Measurements from ENCODE around the gene MYOT. TPM values are rescaled to one million over a fixed set of nuclear protein-coding genes. Genes with fewer than 3 reads are reported as not detected.

MYOT gene
- total RNA-seq, 1 experiment from 2014 or later: not detected

- TF ChIP-seq EZH2 (IDR thresholded peaks at IDR 0.05; ENCODE audit: borderline replicate concordance, low read depth, low read length, poor library complexity, severe bottlenecking) (no peak), CTCF (conservative IDR thresholded peaks at IDR 0.05; ENCODE audit: low read depth, low read length) (no peak)
- Histone ChIP-seq H3K27ac (ENCODE audit: low read depth, low read length, poor library complexity, severe bottlenecking) (no peak overlapping the region), H3K4me3 (ENCODE audit: low read depth, low read length, poor library complexity, severe bottlenecking) (no peak overlapping the region), H3K4me1 (ENCODE audit: insufficient read depth, low read length, poor library complexity, severe bottlenecking) (no peaks in the 10 kb centered on the region), H3K36me3 (ENCODE audit: insufficient read depth, low read length, poor library complexity, severe bottlenecking) (no peaks in the 10 kb centered on the region), H3K9me3 (ENCODE audit: low read depth, low read length, poor library complexity, severe bottlenecking) (no peaks in the 10 kb centered on the region), H3K27me3 (replicated peaks; ENCODE audit: insufficient read depth, low read depth, low read length, poor library complexity) (no peaks in the 10 kb centered on the region)
- no peak for DNase-seq (ENCODE audit: low spot score)
- ChIA-PET CTCF (interaction anchor here (1.0 kb wide), 1 partner anchor 9 kb away, joined by 3 read pairs; no protein-coding TSS in a partner anchor), POLR2A (ENCODE audit: low non-redundant PET) (no interaction called here)
- no TSS peak for BruUV-seq (replicated peaks)
- intact Hi-C loops (cut with micrococcal nuclease; ENCODE audit: unreplicated experiment): no loop called here
Observed at GRCh38 chr5:137828180-137828579, 39.5 kb upstream of the MYOT start.

- Histone ChIP-seq H3K36me3 (ENCODE audit: insufficient read depth, low read length, poor library complexity, severe bottlenecking) (no peaks in the 10 kb centered on the region), H3K4me1 (ENCODE audit: insufficient read depth, low read length, poor library complexity, severe bottlenecking) (no peaks in the 10 kb centered on the region), H3K9me3 (ENCODE audit: low read depth, low read length, poor library complexity, severe bottlenecking) (no peaks in the 10 kb centered on the region), H3K27ac (ENCODE audit: low read depth, low read length, poor library complexity, severe bottlenecking) (no peak overlapping the region), H3K4me3 (ENCODE audit: low read depth, low read length, poor library complexity, severe bottlenecking) (no peak overlapping the region), H3K27me3 (replicated peaks; ENCODE audit: insufficient read depth, low read depth, low read length, poor library complexity) (no peaks in the 10 kb centered on the region)
- TF ChIP-seq EZH2 (IDR thresholded peaks at IDR 0.05; ENCODE audit: borderline replicate concordance, low read depth, low read length, poor library complexity, severe bottlenecking) (no peak), CTCF (conservative IDR thresholded peaks at IDR 0.05; ENCODE audit: low read depth, low read length) (no peak)
- no peak for DNase-seq (ENCODE audit: low spot score)
- CTCF ChIA-PET: interaction anchor here (1.0 kb wide), 1 partner anchor 9 kb away, joined by 3 read pairs; no protein-coding TSS in a partner anchor
- BruUV-seq (replicated peaks): no TSS peak
- POLR2A ChIA-PET (ENCODE audit: low non-redundant PET): no interaction called here
- intact Hi-C loops (cut with micrococcal nuclease; ENCODE audit: unreplicated experiment): no loop called here
Observed at GRCh38 chr5:137828664-137829063, 39.0 kb upstream of the MYOT start.

DNA sequence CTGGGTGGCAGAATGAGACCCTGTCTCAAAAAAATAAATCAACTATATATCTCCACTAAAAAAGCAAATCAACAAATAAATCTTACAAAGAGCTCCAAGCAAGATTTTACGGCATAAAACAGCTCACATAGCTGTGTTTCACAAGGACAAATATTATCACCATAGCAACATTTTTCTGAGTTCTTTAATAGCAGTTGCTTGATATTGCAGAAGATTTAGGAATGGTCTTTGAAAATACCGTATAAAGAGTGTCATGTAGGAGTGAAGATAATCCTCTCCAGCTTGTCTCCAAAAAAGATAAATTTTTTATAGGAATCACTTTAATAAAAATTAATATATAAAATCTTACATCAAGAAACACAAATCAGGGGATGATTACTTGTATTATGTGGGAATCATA is 36.6 kb upstream of the MYOT start:
- TF ChIP-seq CTCF (conservative IDR thresholded peaks at IDR 0.05; ENCODE audit: low read depth, low read length) (no peak), EZH2 (IDR thresholded peaks at IDR 0.05; ENCODE audit: borderline replicate concordance, low read depth, low read length, poor library complexity, severe bottlenecking) (no peak)
- Histone ChIP-seq H3K4me3 (ENCODE audit: low read depth, low read length, poor library complexity, severe bottlenecking) (no peak overlapping the region), H3K36me3 (ENCODE audit: insufficient read depth, low read length, poor library complexity, severe bottlenecking) (no peaks in the 10 kb centered on the region), H3K9me3 (ENCODE audit: low read depth, low read length, poor library complexity, severe bottlenecking) (no peaks in the 10 kb centered on the region), H3K27me3 (replicated peaks; ENCODE audit: insufficient read depth, low read depth, low read length, poor library complexity) (no peaks in the 10 kb centered on the region), H3K27ac (ENCODE audit: low read depth, low read length, poor library complexity, severe bottlenecking) (no peak overlapping the region), H3K4me1 (ENCODE audit: insufficient read depth, low read length, poor library complexity, severe bottlenecking) (no peaks in the 10 kb centered on the region)
- DNase-seq (ENCODE audit: low spot score): no peak
- CTCF ChIA-PET: no interaction called here
- no TSS peak for BruUV-seq (replicated peaks)
- POLR2A ChIA-PET (ENCODE audit: low non-redundant PET): no interaction called here
- intact Hi-C loops (cut with micrococcal nuclease; ENCODE audit: unreplicated experiment): no loop called here
